GM18508 (cell line): ENCODE results near the gene ATRN.
"Not testable (repeated sequence)": the region's sequence is repeated elsewhere in the genome, so short reads cannot be mapped to it uniquely, and the experiment has no call there.

Experiments
- ATAC-seq: cut with Tn5 transposase; IDR thresholded peaks from one replicate; pipeline ENCODE4 v1.9.1; 2021; ENCODE audit warnings: moderate number of reproducible peaks; ENCODE audit not compliant: insufficient read depth, unreplicated experiment

ATRN gene

GRCh38 chr20:3559637-3560036 lies 88.8 kb downstream of the ATRN start:
- ATAC-seq, result no peak

DNA sequence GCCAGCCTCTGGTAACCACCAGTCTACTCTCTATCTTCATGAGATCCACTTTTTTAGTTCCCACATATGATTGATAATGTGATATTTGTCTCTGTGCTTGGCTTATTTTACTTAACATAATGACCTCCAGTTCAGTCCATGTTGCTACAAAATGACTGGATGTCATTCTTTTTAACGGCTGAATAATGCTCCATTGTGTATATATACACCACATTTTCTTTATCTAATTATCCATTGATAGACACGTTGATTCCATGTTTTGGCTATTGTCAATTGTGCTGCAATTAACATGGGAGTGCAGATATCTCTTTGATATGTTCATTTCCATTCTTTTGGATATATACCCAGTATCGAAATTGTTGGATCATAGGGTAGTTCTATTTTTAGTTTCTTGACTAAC lies 89.3 kb downstream of the ATRN start:
- no peak for ATAC-seq

- no peak for ATAC-seq
These were observed 89.8 kb downstream of the ATRN start for GRCh38 chr20:3560578-3560977.

DNA sequence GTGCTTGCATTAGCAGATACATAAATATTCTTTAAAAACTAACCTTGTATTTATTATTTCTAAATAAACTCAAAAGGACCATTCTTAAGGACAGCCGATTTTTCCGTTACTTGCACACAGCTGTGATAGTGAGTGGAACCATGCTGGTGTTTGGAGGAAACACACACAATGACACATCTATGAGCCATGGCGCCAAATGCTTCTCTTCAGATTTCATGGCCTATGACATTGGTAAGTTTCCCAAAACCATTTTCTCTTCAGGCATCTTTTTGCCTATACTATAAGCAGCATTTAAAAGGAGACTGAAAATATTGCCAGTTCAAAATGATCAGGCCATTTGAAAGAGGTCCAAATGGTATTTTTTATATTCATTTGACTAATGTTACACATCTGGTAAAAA lies 92.3 kb downstream of the ATRN start:
- ATAC-seq, result no peak

- ATAC-seq, result no peak
These were observed 92.8 kb downstream of the ATRN start for GRCh38 chr20:3563548-3564177.

GRCh38 chr20:3565851-3566250 lies 95.0 kb downstream of the ATRN start:
- ATAC-seq, result no peak

DNA sequence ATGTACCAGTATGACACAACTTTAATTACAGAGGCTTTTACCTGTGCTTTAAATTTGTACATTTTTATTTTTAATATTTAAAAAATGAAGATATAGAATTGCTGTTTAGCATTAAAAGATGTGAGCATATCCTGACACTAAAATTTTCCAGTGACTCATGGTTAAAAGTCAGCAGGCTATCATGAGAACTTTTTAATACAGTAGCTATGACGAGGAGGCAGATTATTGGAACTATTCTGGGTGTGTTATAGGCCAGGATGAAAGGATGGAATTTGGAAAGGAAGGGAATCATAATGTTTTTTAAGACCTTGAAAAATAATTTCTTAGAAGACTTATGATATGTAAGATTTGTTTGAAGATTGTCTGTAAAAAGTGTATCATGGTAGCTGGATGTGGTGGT lies 101.3 kb downstream of the ATRN start:
- no peak for ATAC-seq

DNA sequence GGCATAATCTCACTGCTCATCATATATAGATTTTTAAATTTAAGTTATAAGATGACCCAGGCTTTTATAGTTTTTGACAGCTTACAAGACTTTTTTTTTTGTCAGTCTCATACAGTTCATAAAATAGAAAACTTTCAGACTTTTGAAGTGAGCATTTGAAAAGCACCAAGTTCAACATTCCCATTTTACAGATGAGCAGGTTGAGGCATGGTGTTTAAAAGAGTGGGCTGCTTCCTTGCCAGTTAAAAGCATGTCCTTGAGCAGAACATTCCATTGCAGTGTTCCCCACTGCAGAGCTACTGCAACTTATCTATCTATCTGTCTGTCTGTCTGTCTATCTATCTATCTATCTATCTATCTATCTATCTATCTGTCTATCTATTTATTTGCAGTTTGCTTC lies 105.5 kb downstream of the ATRN start:
- ATAC-seq, result no peak

GRCh38 chr20:3577366-3577765 lies 106.5 kb downstream of the ATRN start:
- no peak for ATAC-seq

DNA sequence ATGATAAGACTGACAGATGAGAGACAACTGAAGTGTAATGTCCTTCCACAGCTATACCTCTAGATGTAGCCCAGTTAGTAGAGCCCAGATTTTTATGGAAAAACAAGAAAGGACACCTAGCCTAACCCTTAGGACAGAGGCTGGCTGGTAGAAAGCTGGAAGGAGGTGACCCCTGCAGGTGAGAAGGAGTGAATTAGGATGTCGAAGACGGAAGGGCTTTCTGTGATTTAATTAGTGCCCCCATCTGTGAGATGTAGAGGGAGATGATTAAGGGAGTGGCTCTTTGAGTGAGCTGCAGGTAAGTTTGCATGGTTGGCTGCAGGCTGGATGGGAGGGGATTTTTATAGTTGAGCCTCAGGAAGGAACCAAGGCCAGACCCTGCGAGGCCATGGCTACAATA lies 109.6 kb downstream of the ATRN start:
- ATAC-seq, result no peak

- no peak for ATAC-seq
These were observed 112.9 kb downstream of the ATRN start for GRCh38 chr20:3583765-3584164.

- no peak for ATAC-seq
These were observed 115.3 kb downstream of the ATRN start for GRCh38 chr20:3586093-3586492.

DNA sequence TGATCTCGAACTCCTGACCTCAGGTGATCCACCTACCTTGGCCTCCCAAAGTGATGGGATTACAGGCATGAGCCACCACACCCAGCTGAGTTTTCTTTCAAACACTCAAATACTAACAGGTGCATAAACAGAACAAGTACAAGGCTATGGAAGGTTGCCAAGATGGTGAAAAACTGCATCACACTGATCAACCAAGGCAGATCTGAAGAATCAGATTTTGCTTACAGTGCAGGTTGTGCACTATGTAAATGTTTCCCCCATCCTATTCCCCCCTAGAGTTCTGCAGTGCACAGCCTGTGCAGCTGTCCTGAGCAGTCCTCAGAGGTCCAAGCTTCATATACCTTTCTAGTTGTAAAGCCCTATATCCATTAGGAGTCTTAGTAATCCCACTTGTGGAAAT lies 119.3 kb downstream of the ATRN start:
- ATAC-seq, result no peak

- ATAC-seq, result no peak
These were observed 122.1 kb downstream of the ATRN start for GRCh38 chr20:3592931-3593330.

GRCh38 chr20:3595541-3595940 lies 124.7 kb downstream of the ATRN start:
- no peak for ATAC-seq

DNA sequence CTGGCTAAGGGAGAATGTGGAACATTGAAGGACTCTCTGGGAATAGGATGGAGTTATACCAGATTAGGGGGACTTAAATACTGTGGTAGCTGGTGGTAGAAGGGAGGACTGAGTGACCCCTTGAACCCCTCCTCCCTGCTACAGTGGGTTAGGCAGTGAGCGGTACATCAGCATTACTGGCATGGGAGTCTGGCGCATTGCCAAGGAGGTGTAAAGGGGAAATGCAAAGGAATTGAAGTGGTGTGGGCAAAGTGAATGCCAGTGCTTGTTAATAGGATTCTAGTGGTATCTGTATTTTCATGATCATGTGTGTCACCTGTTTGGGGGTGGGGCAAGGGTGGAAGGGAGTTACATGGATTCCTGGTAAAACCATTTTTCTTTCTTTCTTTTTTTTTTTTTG lies 132.3 kb downstream of the ATRN start:
- ATAC-seq, result no peak

DNA sequence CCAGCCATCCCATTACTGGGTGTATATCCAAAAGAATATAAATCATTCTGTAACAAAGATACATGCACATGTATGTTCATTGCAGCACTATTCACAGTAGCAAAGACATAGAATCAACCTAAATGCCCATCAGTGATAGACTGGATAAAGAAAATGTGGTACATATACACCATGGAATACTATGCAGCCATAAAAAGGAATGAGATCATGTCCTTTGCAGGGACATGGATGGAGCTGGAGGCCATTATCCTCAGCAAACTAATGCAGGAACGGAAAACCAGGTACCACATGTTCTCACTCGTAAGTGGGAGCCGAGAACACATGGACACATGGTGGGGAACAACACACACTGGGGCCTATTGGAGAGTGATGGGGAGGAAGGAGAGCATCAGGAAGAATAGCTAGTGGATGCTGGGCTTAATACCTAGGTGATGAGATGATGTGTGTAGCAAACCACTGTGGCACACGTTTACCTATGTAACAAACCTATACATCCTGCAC lies 134.6 kb downstream of the ATRN start:
- not testable (repeated sequence) for ATAC-seq

- no peak for ATAC-seq
These were observed 135.2 kb downstream of the ATRN start for GRCh38 chr20:3606021-3606420.

DNA sequence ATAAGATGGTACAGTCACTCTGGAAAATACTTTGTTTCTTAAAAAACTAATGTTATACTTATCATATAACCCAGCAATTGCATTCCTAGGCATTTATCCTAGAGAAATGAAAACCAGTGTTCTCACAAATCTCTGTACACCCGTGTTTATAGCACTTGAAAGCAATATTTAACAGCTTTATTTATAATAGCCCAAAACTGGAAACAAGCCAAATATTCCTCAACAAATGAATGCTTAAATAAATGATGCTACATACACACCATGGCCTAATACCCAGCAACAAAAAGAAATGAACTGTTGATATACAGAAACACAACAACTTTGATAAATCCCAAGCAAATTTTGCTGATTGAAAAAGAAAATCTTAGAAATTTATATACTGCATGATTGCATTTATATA lies 141.1 kb downstream of the ATRN start:
- no peak for ATAC-seq

DNA sequence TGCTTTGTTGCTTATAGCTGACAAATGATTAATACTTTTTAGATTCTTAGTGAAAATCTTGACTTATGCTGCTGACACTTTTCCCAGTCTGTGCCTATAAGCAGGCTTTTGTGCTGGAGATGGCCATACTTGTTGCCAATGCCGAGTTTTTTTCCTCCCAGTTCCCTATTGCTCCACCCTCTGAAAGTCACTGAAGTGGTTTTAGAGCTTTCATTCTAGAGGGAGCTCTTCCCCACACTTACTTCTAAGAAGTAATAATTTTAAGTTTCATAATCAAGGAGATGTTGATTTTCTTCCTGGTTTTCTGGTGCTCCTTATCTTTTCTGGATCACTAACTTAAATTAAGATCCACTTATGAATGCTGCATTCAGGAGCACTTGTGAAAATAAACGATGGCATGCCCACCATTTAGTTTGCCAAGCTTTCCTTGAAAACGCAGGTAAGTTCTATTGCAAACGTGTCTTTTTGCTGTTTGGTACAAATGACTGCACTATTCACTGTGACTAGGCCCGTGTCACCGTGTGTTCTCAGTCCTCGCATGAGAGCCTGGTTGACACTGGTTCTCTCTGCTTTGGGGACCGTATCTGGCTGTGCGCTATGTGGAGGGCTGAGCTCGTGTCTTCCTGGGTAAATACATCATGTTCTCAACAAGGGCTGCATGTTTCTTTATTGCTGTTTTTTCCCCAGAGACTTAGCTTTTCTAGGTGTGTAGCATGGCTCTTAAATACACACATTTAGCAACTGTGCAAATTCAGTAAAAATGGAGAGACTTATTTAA lies 142.2 kb downstream of the ATRN start:
- ATAC-seq, result no peak

DNA sequence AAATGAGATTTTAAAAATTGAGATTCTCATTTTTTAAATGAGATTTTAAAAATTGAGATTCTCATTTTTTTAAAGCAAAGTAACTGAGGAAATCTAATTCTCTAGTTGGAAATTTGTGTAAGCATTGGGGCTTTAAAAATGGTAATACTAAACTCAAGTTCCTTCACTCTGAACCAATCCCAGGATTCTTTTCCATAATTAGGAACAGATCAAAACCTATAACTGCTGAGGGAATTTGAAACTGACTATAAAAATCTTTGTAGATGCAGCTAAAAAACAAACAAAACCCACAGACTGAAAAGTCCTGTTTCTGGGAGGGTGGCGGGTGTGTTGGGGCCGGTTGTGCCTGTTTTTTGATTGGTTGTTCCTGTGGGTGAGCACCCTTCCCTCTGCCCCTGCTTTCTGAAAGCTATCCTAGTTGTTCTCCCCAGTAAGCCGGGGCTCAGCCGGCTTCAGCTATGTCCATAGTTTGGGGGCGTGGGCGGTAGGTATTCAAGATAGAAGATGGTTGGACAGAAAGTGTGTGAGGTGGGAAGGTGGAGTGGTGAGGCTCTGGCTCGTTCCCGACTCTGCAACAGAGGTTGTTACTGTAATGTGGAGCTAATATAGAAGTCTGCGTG lies 143.1 kb downstream of the ATRN start:
- no peak for ATAC-seq

DNA sequence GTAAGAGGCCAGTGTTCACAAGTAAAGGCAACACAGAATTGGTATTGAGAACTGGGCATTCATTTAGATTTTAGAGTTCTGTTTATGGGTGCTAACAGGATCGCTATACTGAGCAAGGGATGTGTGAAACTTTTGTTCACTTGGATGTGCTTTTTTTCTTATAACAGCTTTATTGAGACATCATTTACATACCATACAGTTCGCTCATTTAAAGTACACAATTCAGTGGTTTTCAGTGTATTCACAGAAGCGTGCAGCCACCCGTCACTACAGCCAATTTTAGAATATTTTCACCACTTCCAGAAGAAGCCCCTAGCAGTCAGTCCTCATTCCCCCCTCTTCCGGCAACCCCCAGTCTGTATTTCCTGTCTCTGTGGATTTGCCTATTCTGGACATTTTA lies 143.6 kb downstream of the ATRN start:
- no peak for ATAC-seq
